Keratinocyte (primary cell): ENCODE measurements around the gene DLG2.

Experiments used
- EZH2 ChIP-seq: IDR thresholded peaks from one replicate; pipeline ENCODE4 v1.6.1; 2012; ENCODE audit warnings: inconsistent platforms, mild to moderate bottlenecking, low read length, moderate library complexity
- TF ChIP-seq, protein P1 (sequence below), 3 experiments: IDR thresholded peaks in 1 of 3; conservative IDR thresholded peaks in 1 of 3; optimal IDR thresholded peaks in 1 of 3; 2 replicates in 2 of 3; 3 replicates in 1 of 3; pipeline versions ENCODE3 to v1.5.1; 2011; ENCODE audit warnings: low read length in 3 of 3, mild to moderate bottlenecking in 3 of 3, moderate library complexity in 2 of 3, control low read depth in 1 of 3, inconsistent platforms in 1 of 3; ENCODE audit not compliant: insufficient read depth in 2 of 3; ENCODE audit errors: extremely low read depth in 1 of 3

DNA sequence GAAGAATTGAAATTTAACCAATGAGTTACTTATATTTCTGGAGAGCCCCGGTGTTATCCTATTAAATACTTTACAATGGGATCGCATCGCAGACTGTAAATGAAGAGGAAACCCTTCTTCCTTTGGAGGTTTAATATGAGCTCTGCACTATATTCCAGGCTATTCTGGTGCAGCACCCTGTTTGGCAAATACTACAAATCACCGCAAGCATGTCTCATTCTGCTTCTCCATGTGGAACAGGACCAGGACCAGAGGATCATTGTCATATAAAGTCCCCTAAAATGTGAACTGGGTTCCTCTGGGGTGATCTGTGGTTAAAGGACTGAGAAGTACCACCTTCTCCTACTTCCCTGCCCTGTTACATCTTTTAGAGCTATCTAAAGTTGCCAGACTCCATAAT is 703.7 kb downstream of the DLG2 start:
- no peak for TF ChIP-seq EZH2
- TF ChIP-seq, protein P1, sequence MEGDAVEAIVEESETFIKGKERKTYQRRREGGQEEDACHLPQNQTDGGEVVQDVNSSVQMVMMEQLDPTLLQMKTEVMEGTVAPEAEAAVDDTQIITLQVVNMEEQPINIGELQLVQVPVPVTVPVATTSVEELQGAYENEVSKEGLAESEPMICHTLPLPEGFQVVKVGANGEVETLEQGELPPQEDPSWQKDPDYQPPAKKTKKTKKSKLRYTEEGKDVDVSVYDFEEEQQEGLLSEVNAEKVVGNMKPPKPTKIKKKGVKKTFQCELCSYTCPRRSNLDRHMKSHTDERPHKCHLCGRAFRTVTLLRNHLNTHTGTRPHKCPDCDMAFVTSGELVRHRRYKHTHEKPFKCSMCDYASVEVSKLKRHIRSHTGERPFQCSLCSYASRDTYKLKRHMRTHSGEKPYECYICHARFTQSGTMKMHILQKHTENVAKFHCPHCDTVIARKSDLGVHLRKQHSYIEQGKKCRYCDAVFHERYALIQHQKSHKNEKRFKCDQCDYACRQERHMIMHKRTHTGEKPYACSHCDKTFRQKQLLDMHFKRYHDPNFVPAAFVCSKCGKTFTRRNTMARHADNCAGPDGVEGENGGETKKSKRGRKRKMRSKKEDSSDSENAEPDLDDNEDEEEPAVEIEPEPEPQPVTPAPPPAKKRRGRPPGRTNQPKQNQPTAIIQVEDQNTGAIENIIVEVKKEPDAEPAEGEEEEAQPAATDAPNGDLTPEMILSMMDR (optimal IDR thresholded peaks at IDR 0.05 in 1 of 3, IDR thresholded peaks at IDR 0.05 in 1 of 3, conservative IDR thresholded peaks at IDR 0.05 in 1 of 3; ENCODE audit: extremely low read depth in 1 of 3, insufficient read depth in 2 of 3, low read length in 3 of 3), result no peak
